SK-MEL-5 (cell line): Measurements from ENCODE around the gene GJC2. TPM values are rescaled to one million over a fixed set of nuclear protein-coding genes. Genes with fewer than 3 reads are reported as not detected.
"Not testable (repeated sequence)": the region's sequence is repeated elsewhere in the genome, so short reads cannot be mapped to it uniquely, and the experiment has no call there.

Experiments
- DNase-seq: peaks from one replicate; pipeline ENCODE4 v3.0.0-alpha.2; 2016; ENCODE audit warnings: low read depth, low spot score
- in situ Hi-C: cut with HindIII; loops from 2 replicates; pipeline ENCODE4 v1.10.0; 2016; ENCODE audit warnings: low sequenced_read_pairs, high pct_unique_total_duplicates, low pct_unique_long_range_greater_than_20kb
- total RNA-seq: library from RNA; depleted of rRNA; stranded (reverse); fragments of >200 nt; shearing (Covaris generic); gene quantifications from 2 replicates; pipeline ENCODE4 v1.2.3, GENCODE V29; 2014

GJC2 gene
- total RNA-seq, 1 experiment from 2014 or later, result 0.16 TPM

- in situ Hi-C loops, result no loop called here
- DNase-seq, result no peak
These were observed 25.0 kb downstream of the GJC2 start for GRCh38 chr1:228174482-228175315.

DNA sequence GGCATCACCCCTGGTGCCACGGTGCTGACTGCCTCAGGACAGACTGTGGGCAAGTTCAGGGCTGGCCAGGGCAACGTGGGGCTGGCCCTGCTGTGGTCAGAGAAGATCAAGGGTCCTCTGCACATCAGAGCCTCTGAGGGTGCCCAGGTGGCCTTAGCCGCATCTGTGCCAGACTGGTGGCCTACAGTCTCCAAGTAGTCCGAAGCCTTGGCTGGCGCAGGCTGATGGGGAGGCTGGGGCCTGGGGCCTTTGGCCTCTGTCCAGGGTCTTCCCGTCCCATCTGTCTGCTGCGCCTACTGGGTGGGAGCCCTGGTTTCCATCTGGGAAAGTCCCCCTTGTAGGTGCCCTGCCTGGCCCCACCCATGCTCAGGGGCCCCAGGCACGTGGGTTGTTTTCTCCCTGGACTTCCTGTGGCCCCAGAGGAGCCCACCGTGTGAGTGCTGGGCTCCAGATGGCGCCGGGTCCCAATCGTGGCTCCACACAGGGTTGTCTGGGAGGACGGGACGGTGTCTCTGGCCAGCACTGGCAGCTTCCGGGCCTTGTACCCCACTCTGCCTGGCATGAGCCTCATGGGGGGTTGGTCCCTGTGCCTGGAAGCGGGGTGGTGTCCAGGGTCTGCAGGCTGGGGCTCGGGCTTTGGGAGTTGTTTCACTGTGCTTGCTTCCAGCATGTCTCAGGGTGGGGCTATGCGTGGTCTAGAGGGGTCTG is 25.7 kb downstream of the GJC2 start:
- DNase-seq, result no peak
- in situ Hi-C loops, result no loop called here

- DNase-seq, result no peak
- in situ Hi-C loops, result no loop called here
These were observed 26.3 kb downstream of the GJC2 start for GRCh38 chr1:228176024-228176395.

DNA sequence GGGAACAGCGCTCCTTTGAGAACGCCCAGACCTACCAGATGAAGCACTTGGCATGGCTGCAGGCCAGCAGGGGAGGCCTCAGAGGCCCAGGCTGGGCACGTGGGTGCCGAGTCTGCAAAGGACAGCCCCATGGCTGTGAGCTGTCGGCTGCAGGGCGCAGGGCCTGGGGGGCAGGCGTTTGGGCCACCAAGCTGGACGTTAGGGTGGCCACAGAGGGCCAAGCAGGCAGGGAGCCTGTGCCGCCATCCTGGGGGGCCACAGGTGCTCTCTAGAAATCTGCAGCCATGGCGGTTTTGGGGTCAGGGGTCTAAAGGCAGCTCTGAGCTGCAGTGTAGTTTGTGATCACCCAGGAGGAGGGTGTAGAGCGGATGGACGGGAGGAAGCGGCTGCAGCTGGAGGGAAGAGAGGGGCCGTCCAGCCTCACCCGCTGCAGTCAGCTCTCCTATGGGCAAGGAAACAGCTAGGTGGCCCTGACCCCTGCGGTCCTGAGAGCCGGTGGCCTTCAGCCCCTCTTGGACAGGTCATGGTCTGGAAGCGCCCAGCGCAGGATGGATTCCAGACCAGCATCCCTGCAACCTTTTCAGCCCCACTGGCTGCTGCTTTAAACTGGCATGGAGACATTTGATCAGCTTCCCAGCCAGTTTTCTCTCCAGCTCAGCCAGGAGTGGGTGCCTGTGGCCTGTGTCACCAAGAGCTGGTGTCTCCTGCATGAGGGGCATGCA is 26.9 kb downstream of the GJC2 start:
- no peak for DNase-seq
- in situ Hi-C loops, result no loop called here

- in situ Hi-C loops, result no loop called here
- DNase-seq, result no peak
These were observed 27.4 kb downstream of the GJC2 start for GRCh38 chr1:228177183-228177475.

- DNase-seq, result no peak
- in situ Hi-C loops, result no loop called here
These were observed 28.3 kb downstream of the GJC2 start for GRCh38 chr1:228177721-228178710.

- DNase-seq, result no peak
- in situ Hi-C loops, result no loop called here
These were observed 29.3 kb downstream of the GJC2 start for GRCh38 chr1:228178737-228179684.

- peak; percentile 46 for DNase-seq
- in situ Hi-C loops, result no loop called here
These were observed 30.7 kb downstream of the GJC2 start for GRCh38 chr1:228180271-228180958.

DNA sequence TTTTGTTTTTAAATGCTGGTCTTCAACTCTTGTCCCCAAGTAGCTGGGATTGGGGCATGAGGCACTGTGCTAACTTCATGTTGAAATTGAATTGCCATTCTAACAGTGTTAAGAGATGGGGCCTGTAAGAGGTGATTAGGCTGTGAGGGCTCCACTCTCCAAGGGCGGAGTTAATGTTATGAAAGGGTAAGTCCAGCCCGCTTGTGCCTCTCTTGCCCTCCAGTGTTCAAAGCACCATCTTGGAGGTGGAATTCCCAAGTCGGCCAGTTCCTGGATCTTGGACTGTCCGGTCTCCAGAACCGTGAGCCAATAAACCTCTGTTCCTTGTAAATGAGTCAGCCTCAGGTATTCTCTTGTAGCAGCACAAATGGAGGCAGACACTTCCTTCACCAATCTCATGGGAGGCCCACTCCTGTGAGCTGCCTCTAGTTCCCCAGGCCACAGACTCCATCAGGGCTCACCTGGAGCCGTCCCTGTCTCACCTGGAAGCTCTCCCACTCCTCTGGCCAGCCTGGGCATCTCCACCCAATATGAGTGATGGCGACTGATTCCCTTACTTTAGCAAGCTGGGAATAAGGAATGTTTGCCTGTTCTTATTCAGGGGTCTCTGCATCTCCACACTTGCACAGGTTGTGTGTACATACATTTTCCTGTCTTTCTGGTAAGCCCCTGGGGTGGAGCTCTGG is 31.4 kb downstream of the GJC2 start:
- in situ Hi-C loops, result no loop called here
- DNase-seq, result no peak

- no peak for DNase-seq
- in situ Hi-C loops, result no loop called here
These were observed 31.9 kb downstream of the GJC2 start for GRCh38 chr1:228181645-228182034.

- no peak for DNase-seq
- in situ Hi-C loops, result no loop called here
These were observed 32.7 kb downstream of the GJC2 start for GRCh38 chr1:228182296-228183030.

DNA sequence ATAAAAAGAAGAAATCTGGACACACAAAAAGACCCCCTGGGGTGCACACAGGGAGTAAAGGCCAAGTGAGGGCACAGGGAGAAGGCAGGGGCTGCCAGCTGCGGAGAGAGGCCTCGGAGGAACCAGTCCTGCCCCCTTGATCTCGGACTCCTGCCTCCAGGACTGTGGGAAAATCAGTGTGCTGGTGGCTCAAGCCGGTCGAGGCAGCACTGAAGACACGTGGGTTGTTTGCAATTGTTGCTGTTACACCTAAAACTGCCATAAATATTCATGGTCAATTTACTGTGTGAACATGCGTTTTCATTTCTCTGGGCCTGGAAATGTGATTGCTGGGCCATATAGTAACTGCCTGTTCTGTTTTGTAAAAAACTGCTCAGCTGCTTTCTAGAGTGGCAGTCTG is 34.4 kb downstream of the GJC2 start:
- in situ Hi-C loops, result no loop called here

DNA sequence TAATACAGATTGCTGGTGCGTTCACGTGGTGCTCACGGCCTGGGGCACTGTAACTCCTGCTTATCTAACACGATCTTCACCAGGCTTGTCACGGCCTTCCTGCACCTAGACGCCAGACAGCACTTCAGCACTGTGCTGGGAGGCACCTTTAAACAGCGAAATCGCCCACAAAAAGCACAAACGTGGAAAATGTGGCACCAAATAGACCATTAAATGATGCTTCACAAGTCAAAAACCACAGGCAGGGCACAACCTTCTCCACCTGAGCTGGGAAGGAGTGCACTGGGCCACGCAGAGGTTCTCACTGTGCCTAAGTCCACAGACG is 35.9 kb downstream of the GJC2 start:
- in situ Hi-C loops, result no loop called here
- no peak for DNase-seq

More for the DNA sequence above, 34.4 kb downstream of the GJC2 start:
- DNase-seq, result no peak

DNA sequence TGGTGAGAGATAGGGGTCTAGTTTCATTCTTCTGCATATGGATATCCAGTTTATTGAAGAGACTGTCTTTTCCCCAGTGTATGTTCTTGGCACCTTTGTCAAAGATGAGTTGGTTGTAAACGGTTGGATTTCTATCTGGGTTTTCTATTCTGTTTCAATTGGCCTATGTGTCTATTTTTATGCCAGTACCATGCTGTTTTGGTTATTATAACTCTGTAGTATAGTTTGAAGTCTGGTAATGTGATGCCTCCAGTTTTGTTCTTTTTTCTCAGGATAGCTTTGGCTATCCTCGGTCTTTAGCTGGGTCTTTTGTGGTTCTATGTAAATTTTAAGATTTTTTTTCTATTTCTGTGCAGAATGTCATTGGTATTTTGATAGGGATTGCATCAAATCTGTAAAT is 38.5 kb downstream of the GJC2 start:
- DNase-seq, in situ Hi-C loops: not testable (repeated sequence)

DNA sequence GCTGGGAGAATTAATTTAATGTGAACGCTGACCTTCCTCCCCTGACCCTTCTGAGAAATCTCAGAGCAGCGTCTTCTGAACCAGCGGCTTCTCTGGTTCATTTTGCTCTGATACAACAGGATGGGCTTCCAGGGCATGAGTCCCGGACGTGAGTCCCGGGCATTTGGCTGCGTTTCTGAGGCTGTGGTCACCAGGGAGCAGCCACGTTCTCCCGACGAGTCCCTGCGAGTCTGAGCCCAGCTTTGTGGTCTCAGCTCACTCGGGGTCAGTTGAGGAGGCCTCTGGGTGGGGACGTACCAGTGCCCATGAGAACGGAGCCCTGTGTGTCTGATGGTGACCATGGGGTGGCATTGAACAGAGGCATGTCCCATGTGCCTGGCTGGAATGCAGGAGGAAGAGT is 40.5 kb downstream of the GJC2 start:
- in situ Hi-C loops, result no loop called here
- no peak for DNase-seq
